ENCODE results near the gene NRCAM.

The NRCAM gene

DNA sequence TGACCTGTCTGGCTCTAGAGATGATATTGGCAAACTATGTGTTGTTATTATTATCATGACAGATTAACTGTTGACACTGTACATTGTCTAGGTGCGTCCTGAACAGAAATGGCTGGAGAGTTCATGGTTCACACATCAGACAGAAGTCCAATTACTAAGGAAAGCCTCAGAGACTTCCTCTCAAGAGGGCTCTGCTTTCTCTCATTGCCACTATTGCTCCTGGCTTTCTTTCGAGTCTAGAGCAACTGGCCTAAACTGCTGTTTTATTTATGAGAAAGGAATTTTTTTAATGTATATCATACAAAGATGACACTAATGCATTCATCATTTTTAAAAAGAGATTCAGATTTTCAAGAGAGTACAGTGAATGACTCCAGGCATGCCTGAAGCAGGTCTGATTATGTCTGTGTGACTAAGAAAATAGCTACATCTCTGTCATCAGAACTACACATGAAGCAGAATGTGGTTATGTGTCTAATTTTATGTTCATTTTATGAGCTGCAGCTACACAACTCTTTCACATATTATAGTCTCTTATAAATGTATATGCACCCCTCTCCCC is 30.4 kb downstream of the NRCAM start:
- Histone ChIP-seq H3K27me3 (ENCODE audit: control insufficient read depth in 1 of 2, insufficient read depth in 2 of 2, low read length in 2 of 2) (no peaks in the 10 kb centered on the region), H3K36me3 (ENCODE audit: control insufficient read depth in 2 of 2, insufficient read depth in 2 of 2, low read length in 2 of 2) (no peaks in the 10 kb centered on the region), H3K9ac (ENCODE audit: low read length in 2 of 2) (no peak overlapping the region), H3K4me1 (ENCODE audit: control insufficient read depth, insufficient read depth, low read length) (no peaks in the 10 kb centered on the region), H3K4me3 (ENCODE audit: low read length in 2 of 2) (no peak overlapping the region), H3K9me3 (ENCODE audit: control insufficient read depth in 2 of 2, low read length in 2 of 2) (no peaks in the 10 kb centered on the region), H3K27ac (ENCODE audit: low read length) (no peak overlapping the region)

DNA sequence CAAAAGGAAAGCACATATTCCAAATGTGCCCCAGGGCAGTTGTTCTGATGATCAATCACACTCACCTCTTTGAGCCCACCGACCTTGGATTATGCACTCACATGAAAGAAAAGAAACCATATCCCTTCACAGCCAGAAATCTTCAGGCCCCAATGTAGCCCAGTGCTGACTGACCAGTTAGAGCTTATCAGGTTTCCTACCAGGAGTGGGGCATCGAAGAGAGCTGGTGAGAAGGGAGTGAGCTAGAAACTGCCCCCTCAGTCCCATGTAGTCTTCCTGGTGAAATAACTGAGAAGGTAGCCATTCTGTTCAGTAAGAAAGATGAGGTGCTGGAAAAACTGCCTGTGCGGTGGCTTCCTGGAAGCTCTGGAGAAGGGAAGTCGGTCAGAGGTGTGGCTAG is 32.2 kb downstream of the NRCAM start:
- no peak overlapping the region for H3K27ac ChIP-seq (ENCODE audit: low read length)
- no peaks in the 10 kb centered on the region for H3K27me3 ChIP-seq (ENCODE audit: control insufficient read depth in 1 of 2, insufficient read depth in 2 of 2, low read length in 2 of 2)
- H3K36me3 ChIP-seq (ENCODE audit: control insufficient read depth in 2 of 2, insufficient read depth in 2 of 2, low read length in 2 of 2), result no peaks in the 10 kb centered on the region
- H3K4me3 ChIP-seq (ENCODE audit: low read length in 2 of 2), result no peak overlapping the region
- H3K9ac ChIP-seq (ENCODE audit: low read length in 2 of 2), result no peak overlapping the region
- H3K9me3 ChIP-seq (ENCODE audit: control insufficient read depth in 2 of 2, low read length in 2 of 2), result no peaks in the 10 kb centered on the region
- H3K4me1 ChIP-seq (ENCODE audit: control insufficient read depth, insufficient read depth, low read length), result no peaks in the 10 kb centered on the region

DNA sequence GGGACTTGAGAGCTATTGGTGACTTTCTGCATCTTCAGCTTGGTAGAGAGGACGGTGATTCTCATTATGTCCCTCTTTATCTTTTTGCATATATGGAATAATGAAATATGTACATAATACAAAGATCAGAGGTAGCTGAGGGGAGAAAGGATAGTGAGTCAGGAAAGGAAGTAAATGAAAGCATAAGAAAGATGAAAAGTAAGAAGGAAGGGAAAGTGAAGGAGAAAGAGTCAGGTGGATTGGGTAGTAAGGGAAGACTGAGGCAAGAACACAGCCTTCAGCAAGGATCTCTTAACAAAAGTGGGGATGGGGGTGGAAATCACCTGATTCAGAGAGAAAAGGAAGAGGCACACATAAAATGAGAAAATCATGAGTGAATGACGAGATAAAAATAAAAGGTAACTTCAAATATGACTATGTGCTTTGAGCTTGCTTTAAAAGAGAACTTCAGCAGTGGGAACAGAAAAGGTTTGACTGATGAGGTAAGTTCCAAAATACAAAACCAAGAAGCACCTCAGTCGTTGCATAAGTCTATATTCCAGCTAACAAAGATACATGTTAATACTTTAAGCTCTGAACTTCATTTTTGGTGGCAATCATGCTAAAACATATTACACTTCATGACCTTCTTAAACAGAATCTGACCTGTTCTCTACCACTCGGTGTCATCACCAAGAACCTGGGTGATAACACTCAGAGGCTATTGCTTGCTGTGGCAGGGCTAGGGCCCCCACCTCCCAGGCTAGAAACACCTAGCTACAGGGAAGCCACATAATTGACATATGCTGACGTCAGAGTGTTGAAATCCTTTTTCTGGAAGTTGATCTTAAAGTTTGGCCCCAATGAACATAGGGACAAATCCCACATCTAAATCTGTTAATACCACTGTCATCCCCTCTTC is 32.9 kb downstream of the NRCAM start:
- Histone ChIP-seq H3K4me3 (ENCODE audit: low read length in 2 of 2) (no peak overlapping the region), H3K9ac (ENCODE audit: low read length in 2 of 2) (no peak overlapping the region), H3K4me1 (ENCODE audit: control insufficient read depth, insufficient read depth, low read length) (no peaks in the 10 kb centered on the region), H3K9me3 (ENCODE audit: control insufficient read depth in 2 of 2, low read length in 2 of 2) (no peaks in the 10 kb centered on the region), H3K27ac (ENCODE audit: low read length) (no peak overlapping the region), H3K27me3 (ENCODE audit: control insufficient read depth in 1 of 2, insufficient read depth in 2 of 2, low read length in 2 of 2) (no peaks in the 10 kb centered on the region), H3K36me3 (ENCODE audit: control insufficient read depth in 2 of 2, insufficient read depth in 2 of 2, low read length in 2 of 2) (no peaks in the 10 kb centered on the region)

DNA sequence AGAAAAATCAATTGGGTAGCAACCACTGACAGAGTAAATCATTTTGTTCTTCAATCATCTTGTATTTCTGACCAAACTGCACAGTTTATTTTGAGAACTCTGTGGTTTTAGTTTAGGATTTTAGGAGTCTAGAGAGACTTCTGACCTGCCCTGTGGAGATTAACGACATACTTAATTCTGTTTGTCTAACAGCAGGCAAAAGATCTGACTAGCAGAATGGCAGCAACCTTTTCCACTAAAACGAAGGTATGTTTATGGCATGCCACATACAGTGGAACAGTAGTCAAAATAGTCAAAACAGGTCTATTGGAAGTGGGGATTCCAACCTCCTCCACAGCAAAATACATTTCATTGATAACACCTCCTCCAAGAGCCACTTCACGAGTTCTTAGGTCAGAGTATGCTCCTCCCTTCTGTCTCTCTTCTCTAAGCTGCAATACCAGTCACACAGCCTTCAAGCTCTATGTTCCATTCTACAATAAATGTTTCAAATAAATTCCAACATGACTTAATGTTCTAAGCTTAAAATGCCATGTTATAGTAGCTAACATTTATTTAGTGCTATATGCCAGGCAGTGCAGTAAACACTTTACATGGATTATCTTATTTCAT is 34.4 kb downstream of the NRCAM start:
- no peaks in the 10 kb centered on the region for H3K4me1 ChIP-seq (ENCODE audit: control insufficient read depth, insufficient read depth, low read length)
- H3K36me3 ChIP-seq (ENCODE audit: control insufficient read depth in 2 of 2, insufficient read depth in 2 of 2, low read length in 2 of 2), result no peaks in the 10 kb centered on the region
- H3K27ac ChIP-seq (ENCODE audit: low read length), result no peak overlapping the region
- no peak overlapping the region for H3K4me3 ChIP-seq (ENCODE audit: low read length in 2 of 2)
- no peak overlapping the region for H3K9ac ChIP-seq (ENCODE audit: low read length in 2 of 2)
- H3K27me3 ChIP-seq (ENCODE audit: control insufficient read depth in 1 of 2, insufficient read depth in 2 of 2, low read length in 2 of 2), result no peaks in the 10 kb centered on the region
- no peaks in the 10 kb centered on the region for H3K9me3 ChIP-seq (ENCODE audit: control insufficient read depth in 2 of 2, low read length in 2 of 2)

DNA sequence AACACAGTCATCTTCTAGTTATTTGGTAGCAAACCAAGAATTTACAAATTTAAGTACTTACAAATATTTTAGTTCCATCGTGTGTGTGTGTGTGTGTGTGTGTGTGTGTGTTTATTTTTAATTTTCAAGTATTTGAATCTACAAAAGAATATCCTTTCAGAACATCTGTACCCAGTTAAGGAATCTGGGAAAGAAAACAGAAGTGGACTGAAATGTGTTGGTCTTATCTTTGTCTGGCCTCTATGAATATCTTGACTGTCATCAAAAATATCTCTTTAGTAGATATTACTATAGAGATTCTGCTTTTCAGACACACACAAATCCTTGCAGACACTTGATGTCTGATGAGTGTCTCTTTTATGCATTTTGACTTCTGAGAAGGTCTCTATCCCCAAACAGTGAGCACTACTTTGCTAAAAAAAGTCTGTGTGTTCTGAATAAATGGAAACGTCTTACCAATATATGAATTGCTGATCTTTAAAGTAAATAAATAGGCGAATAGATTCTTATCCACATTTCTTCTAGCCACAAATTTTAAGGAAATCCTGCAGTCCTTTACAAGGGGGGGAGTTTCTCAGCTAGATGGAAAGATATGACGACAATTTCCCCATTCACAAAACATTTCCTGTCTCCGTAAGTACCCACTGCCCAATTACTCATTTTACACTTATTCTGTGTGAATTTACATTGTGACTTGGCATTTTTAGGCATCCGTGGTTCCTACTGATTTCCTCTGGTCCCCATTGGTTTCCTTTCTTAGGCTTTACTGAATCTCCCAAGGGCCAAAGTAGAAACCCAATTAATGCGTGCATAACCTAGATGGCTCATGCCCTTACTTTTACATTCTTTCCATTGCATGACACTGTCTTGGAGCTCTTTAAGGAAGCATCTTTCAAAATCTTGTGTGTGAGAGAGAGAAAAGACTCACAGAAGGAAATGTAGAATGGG is 36.0 kb downstream of the NRCAM start:
- Histone ChIP-seq H3K27ac (ENCODE audit: low read length) (no peak overlapping the region), H3K9ac (ENCODE audit: low read length in 2 of 2) (no peak overlapping the region), H3K36me3 (ENCODE audit: control insufficient read depth in 2 of 2, insufficient read depth in 2 of 2, low read length in 2 of 2) (no peaks in the 10 kb centered on the region), H3K27me3 (ENCODE audit: control insufficient read depth in 1 of 2, insufficient read depth in 2 of 2, low read length in 2 of 2) (no peaks in the 10 kb centered on the region), H3K4me1 (ENCODE audit: control insufficient read depth, insufficient read depth, low read length) (no peaks in the 10 kb centered on the region), H3K9me3 (ENCODE audit: control insufficient read depth in 2 of 2, low read length in 2 of 2) (no peaks in the 10 kb centered on the region), H3K4me3 (ENCODE audit: low read length in 2 of 2) (no peak overlapping the region)

DNA sequence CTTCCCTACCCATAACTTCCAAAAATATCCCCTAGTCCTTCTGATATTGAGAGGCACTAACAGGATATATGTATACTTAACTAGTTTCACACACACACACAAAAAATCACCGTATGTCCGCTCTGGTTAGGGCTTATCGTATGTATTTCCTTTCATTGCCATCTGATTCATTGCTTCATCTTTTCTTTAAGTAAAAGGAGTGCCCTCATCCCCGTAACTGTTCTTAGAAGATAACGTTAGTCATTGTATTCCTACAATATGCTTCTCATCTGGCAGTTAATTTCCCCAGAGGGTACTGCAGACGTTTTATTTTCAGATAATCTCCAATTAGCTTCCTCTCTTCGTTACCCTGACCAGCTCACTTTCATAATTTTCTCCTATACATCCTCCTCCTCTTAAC is 37.3 kb downstream of the NRCAM start:
- no peaks in the 10 kb centered on the region for H3K36me3 ChIP-seq (ENCODE audit: control insufficient read depth in 2 of 2, insufficient read depth in 2 of 2, low read length in 2 of 2)
- H3K4me1 ChIP-seq (ENCODE audit: control insufficient read depth, insufficient read depth, low read length), result no peaks in the 10 kb centered on the region
- H3K4me3 ChIP-seq (ENCODE audit: low read length in 2 of 2), result no peak overlapping the region
- no peak overlapping the region for H3K9ac ChIP-seq (ENCODE audit: low read length in 2 of 2)
- no peaks in the 10 kb centered on the region for H3K9me3 ChIP-seq (ENCODE audit: control insufficient read depth in 2 of 2, low read length in 2 of 2)
- H3K27me3 ChIP-seq (ENCODE audit: control insufficient read depth in 1 of 2, insufficient read depth in 2 of 2, low read length in 2 of 2), result no peaks in the 10 kb centered on the region
- no peak overlapping the region for H3K27ac ChIP-seq (ENCODE audit: low read length)

DNA sequence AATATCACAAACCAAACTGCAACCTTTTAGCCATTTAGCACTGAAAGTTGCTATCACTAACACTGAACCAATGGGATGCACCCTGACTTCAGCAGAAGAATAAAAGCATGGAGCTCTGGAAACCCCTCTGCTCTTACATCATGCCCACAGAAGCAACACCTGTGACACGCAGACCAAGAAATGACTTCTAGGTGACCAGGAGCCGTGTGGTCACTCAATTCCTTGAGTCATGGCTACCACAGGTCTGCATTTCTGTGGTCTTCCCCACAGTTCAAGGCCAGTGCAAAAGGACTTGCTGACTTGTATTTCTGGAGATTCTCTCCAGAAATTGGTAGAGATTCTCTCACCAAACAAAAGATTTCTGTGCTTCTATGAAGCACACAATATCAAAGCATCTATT is 38.3 kb downstream of the NRCAM start:
- Histone ChIP-seq H3K4me3 (ENCODE audit: low read length in 2 of 2) (no peak overlapping the region), H3K27me3 (ENCODE audit: control insufficient read depth in 1 of 2, insufficient read depth in 2 of 2, low read length in 2 of 2) (no peaks in the 10 kb centered on the region)

DNA sequence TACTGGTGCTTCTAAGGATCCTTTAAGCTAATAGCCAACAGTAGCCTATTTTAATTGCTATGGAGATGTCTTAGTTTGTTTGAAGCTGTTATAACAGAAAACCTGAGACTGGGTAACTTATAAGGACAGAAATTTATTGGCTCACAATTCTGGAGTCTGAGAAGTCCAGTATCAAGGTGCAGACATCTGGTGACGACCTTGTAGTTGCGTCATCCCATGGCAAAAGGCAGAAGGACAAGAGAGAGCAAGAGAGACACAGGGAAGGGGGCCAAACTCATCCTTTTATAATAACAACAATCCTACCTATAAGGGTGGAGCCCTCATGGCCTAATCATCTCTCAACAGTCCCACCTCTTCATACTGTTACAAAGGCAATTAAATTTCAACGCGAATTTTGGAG is 39.1 kb downstream of the NRCAM start:
- no peaks in the 10 kb centered on the region for H3K36me3 ChIP-seq (ENCODE audit: control insufficient read depth in 2 of 2, insufficient read depth in 2 of 2, low read length in 2 of 2)
- no peaks in the 10 kb centered on the region for H3K9me3 ChIP-seq (ENCODE audit: control insufficient read depth in 2 of 2, low read length in 2 of 2)
- no peak overlapping the region for H3K4me3 ChIP-seq (ENCODE audit: low read length in 2 of 2)
- H3K27me3 ChIP-seq (ENCODE audit: control insufficient read depth in 1 of 2, insufficient read depth in 2 of 2, low read length in 2 of 2), result no peaks in the 10 kb centered on the region
- H3K4me1 ChIP-seq (ENCODE audit: control insufficient read depth, insufficient read depth, low read length), result no peaks in the 10 kb centered on the region
- no peak overlapping the region for H3K27ac ChIP-seq (ENCODE audit: low read length)
- no peak overlapping the region for H3K9ac ChIP-seq (ENCODE audit: low read length in 2 of 2)

More for the DNA sequence above, 38.3 kb downstream of the NRCAM start:
- Histone ChIP-seq H3K9me3 (ENCODE audit: control insufficient read depth in 2 of 2, low read length in 2 of 2) (no peaks in the 10 kb centered on the region), H3K27ac (ENCODE audit: low read length) (no peak overlapping the region), H3K4me1 (ENCODE audit: control insufficient read depth, insufficient read depth, low read length) (no peaks in the 10 kb centered on the region), H3K36me3 (ENCODE audit: control insufficient read depth in 2 of 2, insufficient read depth in 2 of 2, low read length in 2 of 2) (no peaks in the 10 kb centered on the region), H3K9ac (ENCODE audit: low read length in 2 of 2) (no peak overlapping the region)

DNA sequence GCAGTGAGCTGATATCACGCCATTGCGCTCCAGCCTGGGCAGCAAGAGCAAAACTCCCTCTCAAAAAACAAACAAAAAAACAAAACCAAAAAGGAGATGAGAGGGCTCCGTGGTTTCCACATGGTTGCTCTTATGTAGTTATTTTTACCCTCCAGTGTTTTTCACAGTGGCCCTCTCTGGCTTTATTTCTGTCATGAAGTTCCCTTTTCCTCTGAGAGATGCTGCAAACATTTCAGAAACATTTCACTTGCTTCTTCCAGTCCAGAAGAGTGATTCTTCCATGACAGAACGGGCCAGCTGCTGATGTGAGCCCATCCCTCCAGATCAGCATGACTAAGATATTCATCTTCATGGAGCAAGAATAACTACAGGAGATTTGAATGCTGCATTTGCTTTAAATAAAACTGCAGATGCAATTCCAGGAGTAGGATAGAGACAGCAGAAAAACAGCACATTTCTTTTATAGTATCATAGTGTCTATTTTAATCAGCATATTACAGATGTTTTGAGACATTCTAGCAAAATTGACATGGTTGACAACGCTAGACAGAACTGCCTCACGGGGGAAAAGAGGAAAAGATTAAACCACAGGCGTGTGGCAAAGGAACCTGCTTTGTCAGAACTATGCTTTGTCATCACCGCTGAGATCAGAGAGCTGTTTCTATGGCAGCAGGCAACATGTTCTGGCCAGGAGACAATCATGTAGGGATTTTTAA is 40.3 kb downstream of the NRCAM start:
- H3K4me3 ChIP-seq (ENCODE audit: low read length in 2 of 2), result no peak overlapping the region
- no peaks in the 10 kb centered on the region for H3K27me3 ChIP-seq (ENCODE audit: control insufficient read depth in 1 of 2, insufficient read depth in 2 of 2, low read length in 2 of 2)
- no peak overlapping the region for H3K9ac ChIP-seq (ENCODE audit: low read length in 2 of 2)
- no peak overlapping the region for H3K27ac ChIP-seq (ENCODE audit: low read length)
- H3K36me3 ChIP-seq (ENCODE audit: control insufficient read depth in 2 of 2, insufficient read depth in 2 of 2, low read length in 2 of 2), result no peaks in the 10 kb centered on the region
- H3K4me1 ChIP-seq (ENCODE audit: control insufficient read depth, insufficient read depth, low read length), result no peaks in the 10 kb centered on the region
- no peaks in the 10 kb centered on the region for H3K9me3 ChIP-seq (ENCODE audit: control insufficient read depth in 2 of 2, low read length in 2 of 2)

DNA sequence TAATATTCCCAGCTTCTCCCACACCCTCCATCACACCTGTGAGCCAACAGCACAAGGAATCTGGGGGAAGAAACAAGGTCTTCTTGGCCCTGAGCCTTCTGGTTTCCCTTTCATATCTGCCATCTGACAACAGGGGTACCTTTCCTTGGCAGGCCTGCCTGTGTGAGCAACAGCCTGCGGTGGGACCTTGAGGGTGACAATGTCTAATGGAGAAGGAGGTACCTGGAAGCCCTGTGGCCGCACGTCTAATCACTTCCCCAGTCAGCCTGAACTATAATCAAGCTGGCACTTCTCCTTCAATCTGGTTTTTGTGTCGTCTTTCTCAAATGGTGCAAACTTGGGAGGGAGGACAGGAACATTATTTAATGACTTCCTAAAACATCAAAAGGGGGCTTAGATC is 41.2 kb downstream of the NRCAM start:
- Histone ChIP-seq H3K9me3 (ENCODE audit: control insufficient read depth in 2 of 2, low read length in 2 of 2) (no peaks in the 10 kb centered on the region), H3K4me3 (ENCODE audit: low read length in 2 of 2) (no peak overlapping the region), H3K36me3 (ENCODE audit: control insufficient read depth in 2 of 2, insufficient read depth in 2 of 2, low read length in 2 of 2) (no peaks in the 10 kb centered on the region), H3K27ac (ENCODE audit: low read length) (no peak overlapping the region), H3K4me1 (ENCODE audit: control insufficient read depth, insufficient read depth, low read length) (no peaks in the 10 kb centered on the region), H3K9ac (ENCODE audit: low read length in 2 of 2) (no peak overlapping the region), H3K27me3 (ENCODE audit: control insufficient read depth in 1 of 2, insufficient read depth in 2 of 2, low read length in 2 of 2) (no peaks in the 10 kb centered on the region)
